ENCODE measurements around the gene ARHGAP42.

DNA sequence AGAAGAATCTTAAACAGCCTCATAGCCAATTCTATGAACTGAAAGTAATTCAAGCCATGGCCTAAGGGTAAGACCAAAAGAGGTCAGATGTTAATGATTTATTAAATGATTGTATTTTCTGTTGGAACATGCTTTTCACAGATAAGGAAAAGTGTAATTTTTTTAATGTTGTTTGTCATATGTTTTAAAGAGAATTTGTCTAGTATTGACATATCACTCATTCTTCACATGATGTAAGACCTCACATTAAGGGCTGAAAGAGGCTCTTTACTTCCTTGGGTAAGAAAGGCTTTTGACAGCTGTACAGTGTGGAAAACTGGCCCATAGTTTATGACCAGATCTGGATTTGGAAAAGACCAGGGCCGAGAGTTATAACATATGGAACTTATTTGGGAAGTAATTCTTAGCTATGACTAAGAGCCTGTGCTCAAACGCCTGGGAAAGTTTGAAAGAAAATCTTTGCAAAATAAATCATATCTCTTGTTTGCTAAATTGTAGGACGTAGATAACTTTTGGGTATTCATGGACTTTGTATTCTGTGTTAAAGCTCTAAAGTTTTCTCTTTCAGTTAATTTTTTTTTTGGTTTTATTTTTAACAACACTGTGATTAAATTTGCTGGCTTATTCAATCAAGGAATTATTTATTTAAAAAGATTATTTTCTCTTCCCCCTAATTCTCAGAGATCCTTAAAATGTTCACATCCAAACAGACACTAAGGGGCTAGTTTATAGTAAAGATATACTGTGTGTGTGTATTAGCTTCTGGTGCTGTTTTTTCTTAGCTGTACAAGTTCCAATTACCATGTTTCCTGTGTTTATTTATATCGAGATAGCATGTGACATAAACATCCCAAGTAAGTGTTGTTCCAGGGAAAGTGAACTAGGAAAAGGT lies 162.2 kb downstream of the ARHGAP42 start:
- no peak for TF ChIP-seq POLR2AphosphoS5 (IDR thresholded peaks at IDR 0.05)
- TF ChIP-seq, protein P1, sequence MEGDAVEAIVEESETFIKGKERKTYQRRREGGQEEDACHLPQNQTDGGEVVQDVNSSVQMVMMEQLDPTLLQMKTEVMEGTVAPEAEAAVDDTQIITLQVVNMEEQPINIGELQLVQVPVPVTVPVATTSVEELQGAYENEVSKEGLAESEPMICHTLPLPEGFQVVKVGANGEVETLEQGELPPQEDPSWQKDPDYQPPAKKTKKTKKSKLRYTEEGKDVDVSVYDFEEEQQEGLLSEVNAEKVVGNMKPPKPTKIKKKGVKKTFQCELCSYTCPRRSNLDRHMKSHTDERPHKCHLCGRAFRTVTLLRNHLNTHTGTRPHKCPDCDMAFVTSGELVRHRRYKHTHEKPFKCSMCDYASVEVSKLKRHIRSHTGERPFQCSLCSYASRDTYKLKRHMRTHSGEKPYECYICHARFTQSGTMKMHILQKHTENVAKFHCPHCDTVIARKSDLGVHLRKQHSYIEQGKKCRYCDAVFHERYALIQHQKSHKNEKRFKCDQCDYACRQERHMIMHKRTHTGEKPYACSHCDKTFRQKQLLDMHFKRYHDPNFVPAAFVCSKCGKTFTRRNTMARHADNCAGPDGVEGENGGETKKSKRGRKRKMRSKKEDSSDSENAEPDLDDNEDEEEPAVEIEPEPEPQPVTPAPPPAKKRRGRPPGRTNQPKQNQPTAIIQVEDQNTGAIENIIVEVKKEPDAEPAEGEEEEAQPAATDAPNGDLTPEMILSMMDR (IDR thresholded peaks at IDR 0.05 in 8 of 11, conservative IDR thresholded peaks at IDR 0.05 in 3 of 11): no peak

Measured in spleen (tissue), 7 donors.